ENCODE measurements around the gene MTA1. TPM values are rescaled to one million over a fixed set of nuclear protein-coding genes. Genes with fewer than 3 reads are reported as not detected.
A peak's percentile ranks its signal among the peaks of the same experiment; 100 is the strongest.

The MTA1 gene
- polyA plus RNA-seq, 2 donors = 37.4 to 70.4 TPM

DNA sequence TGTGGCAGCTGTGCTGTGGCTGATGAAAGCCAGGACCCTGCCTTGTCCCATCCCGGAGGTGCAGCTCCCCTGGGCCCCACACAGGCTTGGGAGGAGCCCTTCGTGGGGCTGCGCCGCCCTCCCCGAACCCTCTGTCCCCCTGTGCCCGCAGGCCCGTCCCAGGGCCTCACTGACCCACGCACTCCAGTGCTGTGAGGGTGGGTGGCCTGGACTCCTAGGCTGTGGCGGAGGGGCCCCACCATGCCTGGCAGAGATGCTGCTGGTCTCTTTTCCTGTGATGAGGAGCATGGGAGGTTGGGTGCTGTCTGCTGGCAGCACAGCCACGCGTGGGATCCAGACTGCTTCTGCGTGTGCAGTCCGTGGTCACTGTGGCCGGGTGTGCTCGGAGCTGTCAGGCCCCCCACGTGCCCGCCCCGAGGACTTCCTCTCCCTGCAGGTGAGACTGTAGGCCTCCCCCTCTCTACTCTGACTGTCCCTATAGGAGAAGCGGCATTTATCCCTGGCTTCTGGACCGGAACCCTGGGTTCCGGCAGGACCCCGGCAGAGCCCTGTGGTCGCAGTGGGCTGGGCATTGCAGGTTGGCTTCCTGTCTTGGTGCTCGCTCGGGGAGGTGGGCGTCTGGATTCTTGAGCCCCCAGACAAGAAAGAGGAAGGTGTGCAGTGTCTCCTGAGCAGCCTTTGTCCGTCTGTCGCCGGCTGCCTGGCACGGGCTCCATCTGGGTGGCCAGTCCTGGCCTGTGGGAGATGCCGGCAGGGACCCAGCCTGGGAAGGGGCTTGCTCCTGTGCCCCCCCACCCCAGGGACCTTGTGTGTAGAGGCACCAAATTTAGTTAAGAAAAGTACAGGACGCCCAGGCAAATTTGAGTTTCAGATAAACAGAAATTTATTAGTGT is 2.3 kb downstream of the MTA1 start:
- peaks cover 0 to 15% of the 10 kb centered on the region in 2 donors for H3K36me3 ChIP-seq (ENCODE audit: control insufficient read depth in 2 of 2, insufficient read depth in 2 of 2, low read length in 1 of 2)
- H3K9me3 ChIP-seq (ENCODE audit: control insufficient read depth in 2 of 2, insufficient read depth in 1 of 2, low read depth in 1 of 2, low read length in 1 of 2) = peaks cover 2 to 3% of the 10 kb centered on the region in 2 donors
- H3K4me1 ChIP-seq (ENCODE audit: control insufficient read depth in 2 of 2, insufficient read depth in 2 of 2, low read length in 1 of 2) = peaks cover 22 to 23% of the 10 kb centered on the region in 2 donors
- H3K4me3 ChIP-seq (ENCODE audit: low read depth in 1 of 2, low read length in 2 of 2) = no peak overlapping the region
- H3K27me3 ChIP-seq (ENCODE audit: control insufficient read depth in 1 of 2, insufficient read depth in 2 of 2, low read length in 2 of 2) = no peaks in the 10 kb centered on the region
- WGBS, 2 donors = 60 to 69% methylated on average over 32 of the region's 32 CpGs
- peak overlapping the region in 1 of 2 donors; percentile 5 for H3K27ac ChIP-seq (ENCODE audit: low read depth in 2 of 2, low read length in 1 of 2)

- Histone ChIP-seq H3K9me3 (ENCODE audit: control insufficient read depth in 2 of 2, insufficient read depth in 1 of 2, low read depth in 1 of 2, low read length in 1 of 2) (peaks cover 0 to 3% of the 10 kb centered on the region in 2 donors), H3K36me3 (ENCODE audit: control insufficient read depth in 2 of 2, insufficient read depth in 2 of 2, low read length in 1 of 2) (peaks cover 0 to 15% of the 10 kb centered on the region in 2 donors), H3K4me1 (ENCODE audit: control insufficient read depth in 2 of 2, insufficient read depth in 2 of 2, low read length in 1 of 2) (peaks cover 22 to 23% of the 10 kb centered on the region in 2 donors), H3K27me3 (ENCODE audit: control insufficient read depth in 1 of 2, insufficient read depth in 2 of 2, low read length in 2 of 2) (no peaks in the 10 kb centered on the region), H3K27ac (ENCODE audit: low read depth in 2 of 2, low read length in 1 of 2) (peak overlapping the region in 1 of 2 donors; percentile 9), H3K4me3 (ENCODE audit: low read depth in 1 of 2, low read length in 2 of 2) (no peak overlapping the region)
- WGBS, 2 donors = 76 to 80% methylated on average over 21 of the region's 21 CpGs
Observed at GRCh38 chr14:105422695-105423487, 3.3 kb downstream of the MTA1 start.

- Histone ChIP-seq H3K27ac (ENCODE audit: low read depth in 2 of 2, low read length in 1 of 2) (no peak overlapping the region), H3K27me3 (ENCODE audit: control insufficient read depth in 1 of 2, insufficient read depth in 2 of 2, low read length in 2 of 2) (no peaks in the 10 kb centered on the region), H3K4me1 (ENCODE audit: control insufficient read depth in 2 of 2, insufficient read depth in 2 of 2, low read length in 1 of 2) (peaks cover 19 to 23% of the 10 kb centered on the region in 2 donors), H3K36me3 (ENCODE audit: control insufficient read depth in 2 of 2, insufficient read depth in 2 of 2, low read length in 1 of 2) (peaks cover 0 to 15% of the 10 kb centered on the region in 2 donors), H3K9me3 (ENCODE audit: control insufficient read depth in 2 of 2, insufficient read depth in 1 of 2, low read depth in 1 of 2, low read length in 1 of 2) (peaks cover 0 to 3% of the 10 kb centered on the region in 2 donors), H3K4me3 (ENCODE audit: low read depth in 1 of 2, low read length in 2 of 2) (no peak overlapping the region)
- 94 to 96% methylated on average over 20 to 21 of the region's 21 CpGs for WGBS, 2 donors
Observed at GRCh38 chr14:105423488-105424195, 4.0 kb downstream of the MTA1 start.

DNA sequence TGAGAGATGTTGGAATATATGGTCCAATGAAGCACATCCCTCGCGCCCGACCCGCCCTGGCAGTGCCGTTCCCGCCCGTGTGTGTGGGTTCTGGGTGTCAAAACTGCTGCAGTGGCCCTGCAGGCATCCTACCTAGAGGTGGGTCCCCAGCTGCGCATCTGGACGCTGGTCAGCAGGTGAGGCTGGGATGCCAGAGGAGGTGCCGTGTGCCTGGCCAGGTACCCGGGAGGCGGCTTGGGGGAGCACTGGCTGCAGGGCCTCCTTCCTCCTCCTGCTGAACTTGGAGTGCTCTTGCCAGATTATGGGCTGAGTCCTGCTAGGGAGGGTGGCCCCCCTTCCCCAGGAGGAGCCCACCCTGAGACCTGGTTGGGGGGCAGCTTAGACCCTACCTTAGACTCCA is 5.2 kb downstream of the MTA1 start:
- Histone ChIP-seq H3K4me3 (ENCODE audit: low read depth in 1 of 2, low read length in 2 of 2) (no peak overlapping the region), H3K9me3 (ENCODE audit: control insufficient read depth in 2 of 2, insufficient read depth in 1 of 2, low read depth in 1 of 2, low read length in 1 of 2) (peaks cover 0 to 3% of the 10 kb centered on the region in 2 donors), H3K27ac (ENCODE audit: low read depth in 2 of 2, low read length in 1 of 2) (no peak overlapping the region), H3K27me3 (ENCODE audit: control insufficient read depth in 1 of 2, insufficient read depth in 2 of 2, low read length in 2 of 2) (no peaks in the 10 kb centered on the region), H3K4me1 (ENCODE audit: control insufficient read depth in 2 of 2, insufficient read depth in 2 of 2, low read length in 1 of 2) (peaks cover 17% of the 10 kb centered on the region in 2 donors), H3K36me3 (ENCODE audit: control insufficient read depth in 2 of 2, insufficient read depth in 2 of 2, low read length in 1 of 2) (peaks cover 0 to 15% of the 10 kb centered on the region in 2 donors)
- WGBS, 2 donors = 88 to 91% methylated on average over 12 of the region's 12 CpGs

DNA sequence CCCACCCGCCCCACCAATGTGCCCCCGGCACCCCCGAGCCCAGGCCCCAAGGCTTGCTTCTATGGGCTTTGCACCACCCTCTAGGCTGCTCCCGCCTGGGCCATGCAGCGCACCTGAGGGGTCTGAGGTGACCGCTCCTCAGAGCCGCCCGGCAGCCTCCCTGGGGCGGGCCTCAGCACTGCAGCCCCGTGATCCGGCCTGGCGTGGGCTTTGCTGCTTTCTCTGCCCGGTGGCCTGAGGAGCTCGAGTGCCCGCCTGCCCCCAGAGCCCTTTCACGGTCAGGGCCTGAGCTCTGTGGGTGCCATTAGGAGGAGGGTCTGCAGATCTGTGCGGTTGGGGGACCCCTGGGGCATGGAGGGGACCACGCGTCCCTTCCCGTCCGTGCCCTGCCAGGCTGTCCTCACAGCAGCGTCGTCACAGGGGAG is 6.2 kb downstream of the MTA1 start:
- Histone ChIP-seq H3K9me3 (ENCODE audit: control insufficient read depth in 2 of 2, insufficient read depth in 1 of 2, low read depth in 1 of 2, low read length in 1 of 2) (peaks cover 0 to 3% of the 10 kb centered on the region in 2 donors), H3K27me3 (ENCODE audit: control insufficient read depth in 1 of 2, insufficient read depth in 2 of 2, low read length in 2 of 2) (no peaks in the 10 kb centered on the region), H3K4me1 (ENCODE audit: control insufficient read depth in 2 of 2, insufficient read depth in 2 of 2, low read length in 1 of 2) (peaks cover 12 to 17% of the 10 kb centered on the region in 2 donors), H3K4me3 (ENCODE audit: low read depth in 1 of 2, low read length in 2 of 2) (no peak overlapping the region), H3K36me3 (ENCODE audit: control insufficient read depth in 2 of 2, insufficient read depth in 2 of 2, low read length in 1 of 2) (peaks cover 0 to 15% of the 10 kb centered on the region in 2 donors), H3K27ac (ENCODE audit: low read depth in 2 of 2, low read length in 1 of 2) (no peak overlapping the region)
- WGBS, 2 donors = 91 to 93% methylated on average over 22 to 23 of the region's 23 CpGs

DNA sequence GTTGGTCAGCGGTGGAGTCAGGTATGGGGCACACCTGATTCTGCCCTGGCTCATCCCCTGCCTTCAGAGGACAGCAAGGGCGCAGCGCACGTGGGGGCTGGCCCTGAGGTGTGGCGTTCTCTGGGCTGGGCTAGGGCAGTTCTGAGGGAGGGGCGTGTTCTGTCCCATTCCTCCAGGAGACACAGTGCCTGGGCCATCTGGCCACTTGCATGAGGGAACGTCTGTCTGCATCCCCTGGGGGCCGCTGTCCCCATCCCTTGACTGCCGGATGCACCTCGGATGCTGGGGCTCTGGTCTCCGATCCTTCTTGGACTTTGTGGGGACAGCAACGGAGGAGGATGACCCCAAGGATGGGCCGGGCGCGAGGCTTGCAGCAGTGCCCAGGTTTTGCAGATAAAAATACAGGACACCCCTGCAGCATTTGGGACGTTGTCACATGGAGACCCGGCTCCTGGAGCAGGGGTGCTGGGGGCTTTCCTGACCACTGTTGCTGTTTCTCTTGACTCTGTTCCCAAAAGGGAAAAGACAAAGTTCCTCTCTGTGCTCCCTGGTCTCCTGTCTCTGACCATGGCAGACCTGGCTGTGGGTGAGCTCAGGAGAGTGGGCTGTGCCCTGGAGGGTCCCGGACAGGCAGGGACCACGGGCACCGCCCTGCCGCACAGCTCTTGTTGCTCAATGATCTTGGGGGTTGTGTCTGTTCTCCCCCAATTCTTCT is 6.9 kb downstream of the MTA1 start:
- Histone ChIP-seq H3K36me3 (ENCODE audit: control insufficient read depth in 2 of 2, insufficient read depth in 2 of 2, low read length in 1 of 2) (peaks cover 0 to 15% of the 10 kb centered on the region in 2 donors), H3K4me1 (ENCODE audit: control insufficient read depth in 2 of 2, insufficient read depth in 2 of 2, low read length in 1 of 2) (peaks cover 6 to 10% of the 10 kb centered on the region in 2 donors), H3K9me3 (ENCODE audit: control insufficient read depth in 2 of 2, insufficient read depth in 1 of 2, low read depth in 1 of 2, low read length in 1 of 2) (peaks cover 0 to 3% of the 10 kb centered on the region in 2 donors), H3K27ac (ENCODE audit: low read depth in 2 of 2, low read length in 1 of 2) (no peak overlapping the region), H3K4me3 (ENCODE audit: low read depth in 1 of 2, low read length in 2 of 2) (no peak overlapping the region), H3K27me3 (ENCODE audit: control insufficient read depth in 1 of 2, insufficient read depth in 2 of 2, low read length in 2 of 2) (no peaks in the 10 kb centered on the region)
- WGBS, 2 donors = 96 to 97% methylated on average over 21 of the region's 21 CpGs

DNA sequence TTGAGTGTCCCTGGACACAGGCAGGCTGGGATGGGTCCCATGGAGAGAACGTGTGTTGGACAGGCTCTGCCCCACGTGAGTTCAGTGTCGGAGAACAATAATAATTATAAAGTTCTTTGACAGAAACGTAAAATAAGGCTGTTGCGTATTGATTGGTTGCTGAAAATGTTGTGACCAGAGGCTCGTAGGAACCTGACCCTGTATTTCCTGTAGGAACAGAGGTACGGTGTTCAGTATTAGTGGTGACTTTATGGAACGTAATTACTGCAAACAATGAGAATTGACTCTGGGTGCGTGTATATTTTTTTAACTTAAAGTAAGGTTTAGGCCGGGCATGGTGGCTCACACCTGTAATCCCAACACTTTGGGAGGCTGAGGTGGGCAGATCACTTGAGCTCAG is 7.8 kb downstream of the MTA1 start:
- Histone ChIP-seq H3K27ac (ENCODE audit: low read depth in 2 of 2, low read length in 1 of 2) (no peak overlapping the region), H3K4me3 (ENCODE audit: low read depth in 1 of 2, low read length in 2 of 2) (no peak overlapping the region), H3K36me3 (ENCODE audit: control insufficient read depth in 2 of 2, insufficient read depth in 2 of 2, low read length in 1 of 2) (peaks cover 0 to 11% of the 10 kb centered on the region in 2 donors), H3K4me1 (ENCODE audit: control insufficient read depth in 2 of 2, insufficient read depth in 2 of 2, low read length in 1 of 2) (peaks cover 0 to 4% of the 10 kb centered on the region in 2 donors), H3K9me3 (ENCODE audit: control insufficient read depth in 2 of 2, insufficient read depth in 1 of 2, low read depth in 1 of 2, low read length in 1 of 2) (peaks cover 0 to 3% of the 10 kb centered on the region in 2 donors), H3K27me3 (ENCODE audit: control insufficient read depth in 1 of 2, insufficient read depth in 2 of 2, low read length in 2 of 2) (no peaks in the 10 kb centered on the region)
- 95 to 97% methylated on average over 10 of the region's 10 CpGs for WGBS, 2 donors

DNA sequence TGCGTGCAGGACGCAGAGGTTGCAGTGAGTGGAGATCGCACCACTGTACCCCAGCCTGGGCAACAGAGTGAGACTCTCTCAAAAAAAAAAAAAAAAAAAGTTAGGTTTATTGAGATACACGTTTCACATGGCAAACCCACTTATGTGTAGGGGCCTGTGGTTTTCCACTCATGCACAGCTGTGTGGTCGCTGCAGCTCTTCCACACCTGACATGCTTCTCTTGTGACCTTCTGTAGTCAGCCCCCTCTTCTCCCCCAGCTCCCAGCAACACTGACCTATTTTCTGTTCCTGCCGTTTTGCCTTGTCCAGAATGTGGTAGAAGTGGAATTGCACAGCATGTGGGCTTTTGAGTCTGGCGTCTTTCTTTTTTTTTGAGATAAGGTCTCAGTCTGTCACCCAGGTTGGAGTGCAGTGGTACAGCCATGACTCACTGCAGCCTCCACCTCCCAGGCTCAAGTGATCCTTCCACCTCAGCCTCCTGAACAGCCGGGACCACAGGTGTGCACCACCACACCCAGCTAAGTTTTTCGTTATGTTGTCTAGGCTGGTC is 8.4 kb downstream of the MTA1 start:
- Histone ChIP-seq H3K9me3 (ENCODE audit: control insufficient read depth in 2 of 2, insufficient read depth in 1 of 2, low read depth in 1 of 2, low read length in 1 of 2) (peaks cover 0 to 3% of the 10 kb centered on the region in 2 donors), H3K4me3 (ENCODE audit: low read depth in 1 of 2, low read length in 2 of 2) (no peak overlapping the region), H3K36me3 (ENCODE audit: control insufficient read depth in 2 of 2, insufficient read depth in 2 of 2, low read length in 1 of 2) (peaks cover 0 to 11% of the 10 kb centered on the region in 2 donors), H3K27me3 (ENCODE audit: control insufficient read depth in 1 of 2, insufficient read depth in 2 of 2, low read length in 2 of 2) (no peaks in the 10 kb centered on the region), H3K4me1 (ENCODE audit: control insufficient read depth in 2 of 2, insufficient read depth in 2 of 2, low read length in 1 of 2) (peaks cover 0 to 2% of the 10 kb centered on the region in 2 donors), H3K27ac (ENCODE audit: low read depth in 2 of 2, low read length in 1 of 2) (no peak overlapping the region)
- 92 to 93% methylated on average over 9 of the region's 9 CpGs for WGBS, 2 donors

All from esophagus (tissue), 2 donors.